GM12878 (cell line): ENCODE measurements around the gene PLXNA4.

Experiments
- HDGF ChIP-seq: fragments of 450-650 bp; IDR thresholded peaks from 2 replicates; pipeline ENCODE4 v1.6.1; 2016; ENCODE audit warnings: antibody characterized with exemption
- POLR2A ChIP-seq: IDR thresholded peaks from 2 replicates; pipeline ENCODE4 v1.6.1; 2011; ENCODE audit warnings: low read depth, mild to moderate bottlenecking, low read length
- SMC3 ChIP-seq: IDR thresholded peaks from 2 replicates; pipeline ENCODE4 v1.6.1; 2011; ENCODE audit warnings: low read length, improper control_type of control experiment, borderline replicate concordance

DNA sequence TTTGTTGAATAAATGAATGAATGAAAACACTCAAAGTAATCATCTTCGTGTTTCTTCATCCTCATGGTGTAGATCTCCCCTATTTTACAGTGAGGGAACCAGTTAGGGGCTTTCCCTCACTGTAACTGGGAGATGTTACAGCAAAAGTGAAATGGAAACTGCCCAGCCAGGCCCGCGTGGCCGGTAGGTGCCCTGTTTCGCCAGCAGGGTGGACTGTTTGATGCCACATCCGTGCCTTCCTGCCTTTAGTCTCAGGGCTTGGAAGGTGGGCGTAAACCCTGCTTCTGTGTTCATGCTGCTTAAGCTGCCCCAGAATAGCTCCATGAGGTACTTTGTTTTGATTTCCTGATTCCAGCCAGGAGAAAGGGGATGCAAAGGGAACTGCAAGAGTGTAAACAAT is 268.8 kb downstream of the PLXNA4 start:
- TF ChIP-seq POLR2A: no peak
- TF ChIP-seq SMC3: no peak
- TF ChIP-seq HDGF: no peak
